ENCODE measurements around the gene CHRNE.
A peak's percentile ranks its signal among the peaks of the same experiment; 100 is the strongest.

The CHRNE gene

GRCh38 chr17:4897785-4898184 is 5.1 kb downstream of the CHRNE start:
- H3K4me3 ChIP-seq (ENCODE audit: low read length) = no peak overlapping the region
- no peak for DNase-seq (ENCODE audit: low read depth)
- TF ChIP-seq CTCF (IDR thresholded peaks at IDR 0.05; ENCODE audit: insufficient read depth, low read depth, low read length, missing control alignments) = no peak

- no peak for TF ChIP-seq CTCF (IDR thresholded peaks at IDR 0.05; ENCODE audit: insufficient read depth, low read depth, low read length, missing control alignments)
- no peak overlapping the region for H3K4me3 ChIP-seq (ENCODE audit: low read length)
- DNase-seq (ENCODE audit: low read depth) = no peak
Observed at GRCh38 chr17:4897198-4897687, 5.7 kb downstream of the CHRNE start.

GRCh38 chr17:4896332-4897197 is 6.3 kb downstream of the CHRNE start:
- peak; percentile 5 for TF ChIP-seq CTCF (IDR thresholded peaks at IDR 0.05; ENCODE audit: insufficient read depth, low read depth, low read length, missing control alignments)
- DNase-seq (ENCODE audit: low read depth) = no peak
- H3K4me3 ChIP-seq (ENCODE audit: low read length) = no peak overlapping the region

- H3K4me3 ChIP-seq (ENCODE audit: low read length) = no peak overlapping the region
- DNase-seq (ENCODE audit: low read depth) = no peak
- TF ChIP-seq CTCF (IDR thresholded peaks at IDR 0.05; ENCODE audit: insufficient read depth, low read depth, low read length, missing control alignments) = peak; percentile 6
Observed at GRCh38 chr17:4895657-4896331, 7.1 kb downstream of the CHRNE start.

- H3K4me3 ChIP-seq (ENCODE audit: low read length) = no peak overlapping the region
- no peak for DNase-seq (ENCODE audit: low read depth)
- TF ChIP-seq CTCF (IDR thresholded peaks at IDR 0.05; ENCODE audit: insufficient read depth, low read depth, low read length, missing control alignments) = no peak
Observed at GRCh38 chr17:4895121-4895520, 7.8 kb downstream of the CHRNE start.

- TF ChIP-seq CTCF (IDR thresholded peaks at IDR 0.05; ENCODE audit: insufficient read depth, low read depth, low read length, missing control alignments) = no peak
- DNase-seq (ENCODE audit: low read depth) = no peak
Observed at GRCh38 chr17:4893721-4894560, 9.0 kb downstream of the CHRNE start.

More at GRCh38 chr17:4893721-4894560, 9.0 kb downstream of the CHRNE start:
- no peak overlapping the region for H3K4me3 ChIP-seq (ENCODE audit: low read length)

All from epithelial cell of esophagus (primary cell).